Subcutaneous adipose tissue (tissue), 4 donors: Measurements from ENCODE around the gene LRRTM2. TPM values are rescaled to one million over a fixed set of nuclear protein-coding genes. Genes with fewer than 3 reads are reported as not detected.

Experiments
- CTCF ChIP-seq: fragments of 450-650 bp; IDR thresholded peaks from one replicate; pipeline ENCODE4 v1.5.1; 2016; ENCODE audit warnings: low read depth, mild to moderate bottlenecking, control low read depth, antibody characterized with exemption, moderate library complexity
- total RNA-seq, 4 donors: library from RNA; depleted of rRNA; stranded (reverse); fragments of >200 nt; gene quantifications; one replicate each; pipeline ENCODE4 v1.1.0, GENCODE V29; 2016

Gene LRRTM2
- total RNA-seq, 4 donors from 2014 or later: 0.34 to 8.9 (median 1.1) TPM

GRCh38 chr5:138837160-138837559, 38.0 kb downstream of the LRRTM2 start:
- TF ChIP-seq CTCF: no peak

- TF ChIP-seq CTCF: no peak
These were observed 41.2 kb downstream of the LRRTM2 start for GRCh38 chr5:138833726-138834480.

GRCh38 chr5:138833080-138833479, 42.1 kb downstream of the LRRTM2 start:
- TF ChIP-seq CTCF: no peak

- no peak for TF ChIP-seq CTCF
These were observed 42.9 kb downstream of the LRRTM2 start for GRCh38 chr5:138832218-138832617.

GRCh38 chr5:138831703-138832102, 43.4 kb downstream of the LRRTM2 start:
- TF ChIP-seq CTCF: no peak

GRCh38 chr5:138829341-138829740, 45.8 kb downstream of the LRRTM2 start:
- no peak for TF ChIP-seq CTCF

GRCh38 chr5:138828556-138828955, 46.6 kb downstream of the LRRTM2 start:
- TF ChIP-seq CTCF: no peak
